Thyroid gland (tissue), 4 donors: ENCODE results near the gene MOG. TPM values are rescaled to one million over a fixed set of nuclear protein-coding genes. Genes with fewer than 3 reads are reported as not detected.

ENCODE experiments used
- DNase-seq, 2 donors: peaks; one replicate each; pipeline ENCODE4 v3.0.0-alpha.2; 2019
- H3K27ac ChIP-seq, 3 donors: fragments of 200-600 bp; sonication (generic); 1 replicate in 2 of 3; 2 replicates in 1 of 3; pipeline ENCODE4 v1.5.1; 2016 to 2019; ENCODE audit warnings: mild to moderate bottlenecking in 1 of 3, moderate library complexity in 1 of 3
- H3K27me3 ChIP-seq: fragments of 200-600 bp; sonication (generic); one replicate; pipeline ENCODE4 v1.5.1; 2019
- H3K36me3 ChIP-seq, 2 donors: fragments of 200-600 bp; sonication (generic); one replicate each; pipeline ENCODE4 v1.5.1; 2016 to 2019
- H3K4me1 ChIP-seq, 2 donors: fragments of 200-600 bp; sonication (generic); one replicate each; pipeline ENCODE4 v1.5.1; 2017 to 2019
- H3K4me3 ChIP-seq, 3 donors: fragments of 200-600 bp; sonication (generic); replicated peaks in 1 of 3; 1 replicate in 2 of 3; 2 replicates in 1 of 3; pipeline ENCODE4 v1.5.1; 2016; ENCODE audit warnings: mild to moderate bottlenecking in 1 of 3
- H3K9me3 ChIP-seq: fragments of 200-600 bp; sonication (generic); one replicate; pipeline ENCODE4 v1.5.1; 2017
- POLR2A ChIP-seq, 2 donors: fragments of 450-650 bp; IDR thresholded peaks; one replicate each; pipeline ENCODE4 v1.6.1; 2017; ENCODE audit warnings: antibody characterized with exemption in 2 of 2, mild to moderate bottlenecking in 2 of 2, moderate library complexity in 1 of 2
- WGBS, 2 donors: methylation state at CpG; one replicate each; pipeline ENCODE4 v1.1.5; 2017; 5-methylcytosine and 5-hydroxymethylcytosine counted together
- intact Hi-C: fragments of 100-400 bp; cut with DNase I; formaldehyde crosslinking; loops from one replicate; pipeline ENCODE4 v1.15.1; 2023
- total RNA-seq, 4 donors: library from RNA; depleted of rRNA; stranded (reverse); fragments of >200 nt; gene quantifications; one replicate each; pipeline ENCODE4 v1.2.3, GENCODE V29; 2016
- TF ChIP-seq, protein P1 (sequence below), 6 experiments: fragments of 200-600 bp in 3 of 6; fragments of 450-650 bp in 3 of 6; sonication (generic) in 3 of 6; IDR thresholded peaks; one replicate each; pipeline ENCODE4 v1.5.1; 2016 to 2019; ENCODE audit warnings: antibody characterized with exemption in 6 of 6, mild to moderate bottlenecking in 2 of 6, inconsistent platforms in 1 of 6, moderate library complexity in 1 of 6

The MOG gene
- total RNA-seq, 4 donors from 2014 or later: not detected

DNA sequence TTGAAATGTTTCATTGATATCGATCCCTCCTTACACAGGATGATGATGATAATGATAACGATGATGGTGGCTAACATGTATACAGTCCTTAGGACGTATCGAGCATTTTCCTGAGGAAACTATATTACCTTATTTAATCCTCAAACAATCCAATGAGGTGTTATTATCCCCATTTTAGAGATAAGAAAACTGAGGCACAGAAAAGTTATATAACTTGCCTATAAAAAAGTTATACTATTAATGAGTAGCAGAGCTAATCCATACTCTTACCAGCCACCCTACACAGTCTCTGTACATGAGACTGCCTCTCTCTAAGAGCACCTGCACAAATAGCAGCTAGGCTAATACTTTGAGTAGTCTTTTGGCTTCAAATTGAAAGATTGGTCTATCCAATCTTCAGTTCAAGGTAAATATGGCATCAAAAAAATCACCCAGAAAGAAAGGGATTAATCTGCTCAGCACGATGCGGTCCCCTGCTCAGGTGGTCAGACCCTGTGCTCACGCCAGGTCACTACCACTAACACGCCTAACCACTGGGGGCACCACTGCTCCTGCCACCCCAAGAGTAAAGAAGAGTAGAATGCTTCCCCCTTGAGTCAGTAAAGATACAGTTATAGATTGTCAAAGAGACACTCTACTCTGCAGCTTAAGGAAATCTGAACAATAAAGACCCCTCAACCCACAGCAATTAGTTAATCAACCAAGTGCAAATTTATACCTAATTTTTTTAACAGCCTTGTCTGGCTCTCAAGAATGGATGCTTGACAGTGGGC lies 38.9 kb upstream of the MOG start:
- no peak overlapping the region for H3K4me3 ChIP-seq
- peaks cover 0 to 3% of the 10 kb centered on the region in 2 donors for H3K36me3 ChIP-seq
- H3K4me1 ChIP-seq: no peaks in the 10 kb centered on the region
- TF ChIP-seq POLR2A (IDR thresholded peaks at IDR 0.05): no peak
- TF ChIP-seq, protein P1, sequence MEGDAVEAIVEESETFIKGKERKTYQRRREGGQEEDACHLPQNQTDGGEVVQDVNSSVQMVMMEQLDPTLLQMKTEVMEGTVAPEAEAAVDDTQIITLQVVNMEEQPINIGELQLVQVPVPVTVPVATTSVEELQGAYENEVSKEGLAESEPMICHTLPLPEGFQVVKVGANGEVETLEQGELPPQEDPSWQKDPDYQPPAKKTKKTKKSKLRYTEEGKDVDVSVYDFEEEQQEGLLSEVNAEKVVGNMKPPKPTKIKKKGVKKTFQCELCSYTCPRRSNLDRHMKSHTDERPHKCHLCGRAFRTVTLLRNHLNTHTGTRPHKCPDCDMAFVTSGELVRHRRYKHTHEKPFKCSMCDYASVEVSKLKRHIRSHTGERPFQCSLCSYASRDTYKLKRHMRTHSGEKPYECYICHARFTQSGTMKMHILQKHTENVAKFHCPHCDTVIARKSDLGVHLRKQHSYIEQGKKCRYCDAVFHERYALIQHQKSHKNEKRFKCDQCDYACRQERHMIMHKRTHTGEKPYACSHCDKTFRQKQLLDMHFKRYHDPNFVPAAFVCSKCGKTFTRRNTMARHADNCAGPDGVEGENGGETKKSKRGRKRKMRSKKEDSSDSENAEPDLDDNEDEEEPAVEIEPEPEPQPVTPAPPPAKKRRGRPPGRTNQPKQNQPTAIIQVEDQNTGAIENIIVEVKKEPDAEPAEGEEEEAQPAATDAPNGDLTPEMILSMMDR (IDR thresholded peaks at IDR 0.05): no peak
- H3K27ac ChIP-seq: no peak overlapping the region
- H3K27me3 ChIP-seq: no peaks in the 10 kb centered on the region
- intact Hi-C loops: no loop called here
- WGBS, 2 donors: 92 to 94% methylated on average over 8 of the region's 8 CpGs
- H3K9me3 ChIP-seq: no peaks in the 10 kb centered on the region
- DNase-seq: no peak

DNA sequence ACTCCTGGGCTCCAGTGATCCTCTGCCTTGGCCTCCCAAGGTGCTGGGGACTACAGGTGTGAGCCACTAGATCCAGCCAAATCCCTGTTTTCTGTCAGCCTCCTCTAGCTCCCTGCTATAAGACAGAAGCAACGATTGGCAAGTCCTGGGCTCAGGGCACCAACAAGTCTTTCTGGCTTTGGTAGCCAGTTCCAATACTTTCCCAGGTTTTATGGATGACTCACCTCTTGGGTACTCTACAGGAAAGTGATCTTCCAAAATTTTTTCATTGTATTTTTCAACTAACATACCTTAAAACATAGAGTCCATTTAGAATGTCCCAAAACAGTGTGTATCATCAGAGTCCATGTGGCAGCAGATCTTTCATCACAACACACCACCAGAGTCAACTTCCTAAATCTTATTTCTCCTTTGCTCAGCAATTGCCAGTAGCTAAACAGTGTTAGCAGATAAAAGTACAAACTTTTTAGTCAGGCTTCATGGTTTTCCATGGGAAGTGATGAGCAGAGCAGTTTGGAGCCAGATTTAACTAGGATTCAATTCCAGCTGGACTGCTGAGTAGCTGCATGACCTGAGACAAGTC lies 37.2 kb upstream of the MOG start:
- Histone ChIP-seq H3K9me3 (no peaks in the 10 kb centered on the region), H3K4me3 (no peak overlapping the region), H3K27me3 (no peaks in the 10 kb centered on the region), H3K36me3 (no peaks in the 10 kb centered on the region), H3K4me1 (no peaks in the 10 kb centered on the region), H3K27ac (no peak overlapping the region)
- WGBS, 2 donors: 80 to 96% methylated on average over 1 of the region's 1 CpG
- TF ChIP-seq, protein P1 (IDR thresholded peaks at IDR 0.05): no peak
- TF ChIP-seq POLR2A (IDR thresholded peaks at IDR 0.05): no peak
- no peak for DNase-seq
- intact Hi-C loops: no loop called here

DNA sequence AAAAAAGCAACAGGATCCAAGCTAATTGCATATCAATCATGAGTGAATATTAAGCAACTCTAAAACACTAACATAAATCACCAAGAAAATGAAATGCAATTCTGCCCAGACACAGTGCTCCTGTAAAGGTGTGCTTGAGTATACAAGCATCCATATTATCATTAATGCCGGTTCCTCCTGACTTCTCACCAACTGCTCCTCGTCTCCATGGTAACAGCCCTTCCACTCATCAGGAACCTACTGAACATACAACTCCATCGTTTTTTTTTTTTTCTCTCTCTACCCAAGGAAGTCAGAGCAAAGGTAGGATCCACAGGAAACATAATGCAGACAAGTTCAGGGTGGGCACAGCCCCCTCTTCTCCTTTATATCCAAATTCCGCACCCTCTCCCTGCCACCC lies 36.3 kb upstream of the MOG start:
- no peak for TF ChIP-seq POLR2A (IDR thresholded peaks at IDR 0.05)
- TF ChIP-seq, protein P1 (IDR thresholded peaks at IDR 0.05): no peak
- Histone ChIP-seq H3K27ac (no peak overlapping the region), H3K27me3 (no peaks in the 10 kb centered on the region), H3K4me1 (no peaks in the 10 kb centered on the region), H3K36me3 (no peaks in the 10 kb centered on the region), H3K4me3 (no peak overlapping the region), H3K9me3 (no peaks in the 10 kb centered on the region)
- intact Hi-C loops: no loop called here
- DNase-seq: no peak
- WGBS, 2 donors: 63 to 67% methylated on average over 4 of the region's 4 CpGs

DNA sequence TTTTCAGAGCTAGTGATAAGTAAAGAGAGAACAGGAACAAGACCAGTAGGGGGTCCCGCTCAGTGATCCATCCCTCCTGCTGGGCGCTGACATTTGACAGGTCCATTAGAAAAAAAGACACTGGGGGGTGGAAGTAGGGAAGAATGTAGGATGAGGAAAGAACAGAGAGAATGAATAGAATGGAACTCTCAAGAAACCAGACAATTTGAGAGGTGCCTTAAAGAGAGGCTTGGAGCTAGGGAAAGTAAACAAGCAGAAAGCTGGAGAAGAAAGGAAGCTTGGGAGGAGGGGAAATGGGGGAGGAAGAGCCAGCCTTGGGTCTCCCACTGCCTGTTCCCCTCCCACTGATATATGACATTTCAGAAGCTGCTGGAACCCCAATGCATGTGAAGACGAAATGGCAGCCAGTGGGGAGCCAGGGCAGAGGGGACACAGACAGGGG lies 32.4 kb upstream of the MOG start:
- no peak for DNase-seq
- no peaks in the 10 kb centered on the region for H3K27me3 ChIP-seq
- TF ChIP-seq POLR2A (IDR thresholded peaks at IDR 0.05): no peak
- H3K9me3 ChIP-seq: no peaks in the 10 kb centered on the region
- H3K27ac ChIP-seq: no peak overlapping the region
- H3K36me3 ChIP-seq: no peaks in the 10 kb centered on the region
- intact Hi-C loops: no loop called here
- no peak overlapping the region for H3K4me3 ChIP-seq
- WGBS, 2 donors: 75 to 86% methylated on average over 3 of the region's 3 CpGs
- H3K4me1 ChIP-seq: peaks cover 13 to 20% of the 10 kb centered on the region in 2 donors

DNA sequence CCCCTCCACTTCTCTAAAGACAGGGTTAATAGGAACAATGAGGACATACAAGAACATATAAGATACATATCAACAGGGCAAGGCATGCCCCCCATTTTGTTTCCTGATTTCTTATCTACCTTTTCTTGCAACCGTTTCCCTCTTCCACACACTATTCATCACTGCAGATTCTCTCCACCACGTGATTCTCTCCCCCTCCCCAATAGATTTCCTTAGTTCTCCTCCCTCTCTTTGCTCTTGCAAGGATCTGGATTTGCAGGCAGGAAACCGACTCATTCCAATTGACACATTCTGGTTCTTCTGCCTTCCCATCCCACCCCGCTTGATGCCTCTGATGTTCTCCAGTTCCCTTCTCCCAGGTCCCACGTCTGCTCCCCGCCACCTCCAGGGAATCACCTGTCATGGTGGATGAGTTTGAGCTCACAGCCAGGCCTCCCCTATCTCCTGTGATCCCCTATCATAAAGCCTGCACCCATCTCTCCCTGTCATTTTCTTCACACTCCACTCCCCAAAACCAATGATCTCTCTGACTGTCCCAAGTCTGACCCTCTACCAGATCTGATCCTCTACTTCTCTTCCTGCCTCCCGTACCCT lies 31.5 kb upstream of the MOG start:
- Histone ChIP-seq H3K9me3 (no peaks in the 10 kb centered on the region), H3K27me3 (no peaks in the 10 kb centered on the region), H3K4me1 (peaks cover 13 to 20% of the 10 kb centered on the region in 2 donors), H3K4me3 (no peak overlapping the region), H3K27ac (no peak overlapping the region), H3K36me3 (no peaks in the 10 kb centered on the region)
- intact Hi-C loops: no loop called here
- no peak for TF ChIP-seq POLR2A (IDR thresholded peaks at IDR 0.05)
- TF ChIP-seq, protein P1 (IDR thresholded peaks at IDR 0.05): no peak
- WGBS, 2 donors: 65 to 71% methylated on average over 7 of the region's 7 CpGs
- DNase-seq: no peak
